NCI-H524 (cell line): ENCODE data around the gene BMERB1.

ENCODE experiments used
- DNase-seq, 2 experiments: peaks; one replicate each; lab custom pipeline; 2025; lab: John Stamatoyannopoulos, UW

Gene BMERB1

DNA sequence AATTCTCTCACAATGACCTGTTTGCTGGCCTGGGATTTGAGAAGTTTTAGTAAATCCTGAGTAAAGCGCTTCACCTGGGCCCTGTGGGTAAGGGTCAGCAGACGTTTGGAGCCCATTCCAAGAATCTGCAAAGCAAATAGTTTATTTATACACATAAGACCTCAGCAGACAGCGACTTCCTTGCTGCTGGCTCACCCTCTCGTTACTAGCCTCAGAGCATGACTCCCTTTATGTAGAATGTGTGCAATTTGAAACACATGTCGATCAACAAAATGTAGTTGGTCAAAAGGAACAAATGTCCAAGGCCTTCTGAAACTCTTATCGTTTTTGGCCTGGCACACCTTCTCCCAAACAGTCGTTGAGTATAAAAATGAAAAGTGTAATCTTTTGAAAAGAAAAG is 177.2 kb downstream of the BMERB1 start:
- no peak for DNase-seq

DNA sequence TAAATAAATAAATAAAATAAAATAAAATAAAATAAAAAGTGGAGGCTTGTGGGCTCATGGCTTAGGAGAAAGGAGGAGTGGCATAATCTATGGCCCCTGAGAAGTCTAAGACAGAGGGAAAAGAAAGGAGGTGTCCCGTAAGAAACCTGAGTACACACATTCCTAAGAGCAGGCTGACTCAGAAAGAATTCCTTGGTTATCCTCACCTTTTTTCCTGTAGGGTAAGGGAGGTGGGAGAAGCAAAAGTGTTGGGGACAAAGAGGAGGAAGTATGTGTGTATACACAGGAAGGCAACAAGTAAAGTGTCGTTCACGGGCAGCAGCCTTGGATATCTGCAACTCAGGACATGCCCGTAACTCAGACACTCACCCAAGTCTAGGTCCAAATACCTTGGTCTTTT is 179.3 kb downstream of the BMERB1 start:
- no peak for DNase-seq

DNA sequence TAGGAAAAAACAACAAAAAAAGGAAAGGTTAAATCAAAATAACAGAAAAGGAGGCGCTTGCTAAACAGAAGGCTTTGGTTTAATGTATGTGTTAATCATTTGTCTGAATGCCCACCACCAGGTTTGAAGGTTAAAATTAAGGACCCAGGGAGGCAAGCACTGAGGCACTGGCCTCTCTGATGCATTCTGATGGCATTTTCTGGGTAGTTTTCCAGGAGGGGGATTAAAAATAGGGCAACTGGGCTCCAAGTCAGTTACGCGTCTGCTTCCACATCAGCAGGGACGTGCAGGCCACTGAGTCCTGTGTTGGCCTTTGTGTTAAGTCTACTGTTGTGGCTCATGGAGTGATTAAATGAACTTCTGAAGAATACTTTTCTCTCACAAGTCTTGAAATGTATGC is 181.6 kb downstream of the BMERB1 start:
- no peak for DNase-seq

DNA sequence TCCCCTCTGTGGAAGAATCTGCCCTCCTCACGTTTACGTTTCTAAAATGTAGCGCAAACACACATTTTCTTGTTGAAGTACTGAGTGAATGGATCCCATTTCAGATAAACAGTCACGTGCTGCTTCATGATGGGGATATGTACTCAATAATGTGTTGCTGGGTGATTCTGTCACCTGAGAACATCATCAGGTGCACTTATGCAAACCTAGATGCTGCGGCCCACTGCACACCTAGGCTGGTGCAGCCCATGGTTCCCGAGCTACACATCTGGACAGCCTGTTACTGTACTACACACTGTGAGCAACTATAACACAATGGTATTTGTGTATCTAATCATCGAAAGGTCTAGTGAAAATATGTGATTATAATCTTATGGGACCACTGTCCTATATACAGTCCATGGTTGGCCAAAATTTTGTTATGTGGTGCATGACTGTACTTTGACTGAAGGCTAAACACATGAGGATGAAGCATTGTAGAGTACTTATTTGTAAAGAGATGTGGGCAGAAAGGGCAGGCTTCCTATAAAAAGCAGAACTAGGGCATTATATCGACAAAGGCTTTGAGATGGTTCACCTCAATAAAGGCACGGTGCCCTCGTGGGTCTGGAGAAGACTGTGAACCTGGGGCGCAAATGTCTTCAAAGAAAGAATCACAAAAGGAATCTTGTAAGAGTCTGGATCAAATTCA is 182.2 kb downstream of the BMERB1 start:
- no peak for DNase-seq

DNA sequence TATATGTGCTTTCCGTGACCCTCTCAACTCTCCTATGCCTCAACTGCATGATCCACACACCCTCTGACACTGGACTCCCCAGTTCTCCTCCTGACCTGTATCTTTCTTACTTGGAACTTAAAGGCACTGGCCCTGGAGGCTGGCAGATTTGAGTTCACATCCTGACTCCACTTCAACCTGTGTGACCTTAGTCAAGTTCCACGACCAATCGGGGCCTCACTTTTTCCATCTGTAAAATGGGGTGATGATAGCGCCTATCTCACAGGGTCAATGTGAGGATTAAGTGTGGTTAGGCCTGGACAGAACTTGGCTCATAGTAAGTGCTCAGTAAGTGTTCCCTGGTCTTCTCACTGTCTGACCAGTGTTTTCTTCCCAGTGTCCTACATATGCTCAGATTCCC is 183.5 kb downstream of the BMERB1 start:
- DNase-seq: no peak

DNA sequence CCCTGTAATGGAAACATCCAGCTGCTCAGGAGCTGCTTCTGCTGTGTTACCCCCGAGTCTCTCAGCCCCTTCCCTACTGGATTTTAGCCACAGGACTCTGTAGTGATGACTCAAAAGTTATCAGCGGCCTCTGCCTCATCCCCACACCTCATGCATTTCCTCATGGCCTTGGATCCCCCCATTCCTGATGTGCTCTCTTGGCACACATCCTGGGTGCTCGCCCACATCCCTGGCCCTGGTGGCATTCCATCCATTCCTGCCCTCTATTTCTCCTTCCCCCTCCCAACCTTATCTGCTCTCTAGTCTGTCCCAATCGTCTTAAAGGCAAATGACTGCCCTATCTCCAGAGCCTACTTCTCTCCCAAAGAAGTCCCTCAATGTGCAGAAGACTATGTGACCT is 184.0 kb downstream of the BMERB1 start:
- no peak for DNase-seq

DNA sequence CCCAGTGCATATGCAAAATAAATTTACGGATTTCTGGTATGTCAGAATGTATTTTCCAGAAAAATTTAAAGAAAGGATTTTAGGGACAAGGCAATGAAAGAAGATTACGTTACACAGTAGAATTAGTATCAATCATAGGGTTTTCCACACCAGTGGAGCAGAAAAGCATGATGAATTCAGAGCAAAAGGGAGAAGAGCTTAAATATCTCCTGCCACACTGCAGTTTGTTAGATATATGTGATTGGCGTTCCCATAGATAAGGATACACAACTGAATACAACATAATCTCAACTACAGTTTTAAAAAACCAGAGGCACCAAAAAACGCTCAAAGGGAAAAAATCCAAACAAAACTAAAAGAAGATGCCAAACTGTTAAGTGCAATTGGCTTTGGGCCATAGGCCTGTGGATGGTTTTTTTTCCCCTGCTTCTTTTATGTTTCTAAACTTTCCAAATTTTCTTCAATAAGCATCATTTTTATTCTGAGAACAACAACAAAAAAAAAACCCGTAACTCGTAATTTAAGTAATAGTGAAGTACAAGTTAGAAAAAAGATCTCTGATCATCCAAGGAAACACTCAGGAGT is 186.3 kb downstream of the BMERB1 start:
- no peak for DNase-seq

DNA sequence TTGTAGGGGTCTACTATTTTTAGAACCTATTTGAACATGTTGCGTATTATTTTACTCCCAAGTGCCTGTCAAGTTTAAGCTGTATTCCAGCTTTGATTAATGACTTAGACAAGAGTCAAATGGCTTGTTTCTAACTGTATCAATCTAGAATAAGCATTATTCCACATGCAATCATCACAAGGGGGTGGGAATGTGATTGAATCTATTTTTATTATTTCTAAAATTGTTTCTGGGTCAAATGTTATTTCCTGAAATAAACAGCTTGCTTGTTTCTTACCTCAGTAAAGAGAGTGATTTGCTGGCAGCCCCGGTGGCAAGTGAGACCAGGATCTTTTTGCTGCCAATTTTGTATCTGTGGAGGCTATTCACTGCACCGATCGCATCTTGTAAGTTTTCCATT is 187.1 kb downstream of the BMERB1 start:
- DNase-seq: no peak

DNA sequence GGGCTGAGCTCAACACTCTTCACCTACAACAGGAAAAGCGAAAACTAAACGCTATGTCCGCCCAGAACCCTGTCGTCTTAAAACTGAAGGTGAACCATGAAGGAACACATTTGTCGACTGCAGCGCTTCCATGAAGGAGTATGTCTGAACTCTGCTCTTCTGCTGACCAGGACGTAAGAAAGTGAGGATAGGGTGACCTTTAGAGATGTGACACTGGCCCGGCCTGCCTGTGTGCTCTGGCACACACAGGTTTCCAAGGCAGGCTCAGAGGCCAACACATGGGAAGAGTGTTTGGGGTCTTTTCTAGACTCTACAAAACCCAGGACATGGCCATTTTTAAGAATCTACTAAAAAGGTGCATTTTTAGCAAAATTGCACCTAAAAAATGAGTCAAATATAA is 187.5 kb downstream of the BMERB1 start:
- no peak for DNase-seq

DNA sequence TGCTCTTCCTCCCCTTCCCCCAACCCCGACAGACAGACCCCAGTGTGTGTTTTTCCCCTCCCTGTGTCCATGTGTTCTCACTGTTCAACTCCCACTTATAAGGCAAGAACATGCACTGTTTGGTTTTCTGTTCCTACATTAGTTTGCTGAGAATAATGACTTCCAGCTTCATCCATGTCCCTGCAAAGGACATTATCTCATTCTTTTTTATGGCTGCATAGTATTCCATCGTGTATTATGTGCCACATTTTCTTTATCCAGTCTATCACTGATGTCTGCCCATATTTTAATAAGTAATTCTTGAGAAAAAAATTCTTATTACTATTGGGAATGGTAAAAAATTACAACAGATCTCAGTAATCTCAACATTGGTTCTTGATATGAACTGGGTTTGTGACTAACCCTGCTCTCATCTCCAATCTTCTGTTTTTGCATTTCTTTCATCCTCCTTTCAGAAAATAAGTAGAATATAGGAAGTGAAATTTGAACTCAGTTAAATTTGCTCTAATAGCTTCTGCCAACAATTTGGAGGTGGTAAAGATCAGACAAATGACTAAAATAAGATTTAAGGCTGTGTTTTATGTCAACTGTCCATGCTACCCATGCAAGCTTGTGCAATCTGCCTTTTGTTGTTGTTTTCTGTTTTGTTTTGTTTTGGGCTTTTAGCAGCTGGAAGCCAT is 197.5 kb downstream of the BMERB1 start:
- DNase-seq: no peak

DNA sequence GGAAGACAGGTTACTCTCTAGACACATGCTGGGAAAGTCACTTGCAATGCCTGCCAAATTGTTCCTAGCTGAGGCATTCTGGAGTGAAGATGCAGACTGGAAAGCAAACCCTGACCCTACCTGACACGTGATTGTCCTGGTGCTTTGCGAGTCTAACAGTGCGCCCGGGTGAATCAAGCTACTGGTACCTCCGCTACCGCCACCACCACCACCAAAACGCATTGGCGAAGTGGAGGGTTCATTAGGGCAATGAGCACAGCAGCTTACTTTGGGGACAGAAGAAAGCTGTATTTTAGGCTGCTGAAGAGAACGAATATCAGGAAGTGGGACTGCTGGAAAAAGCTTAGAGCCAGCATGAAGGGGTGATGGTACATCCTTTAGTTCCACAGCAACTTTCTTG is 201.5 kb downstream of the BMERB1 start:
- DNase-seq: no peak

DNA sequence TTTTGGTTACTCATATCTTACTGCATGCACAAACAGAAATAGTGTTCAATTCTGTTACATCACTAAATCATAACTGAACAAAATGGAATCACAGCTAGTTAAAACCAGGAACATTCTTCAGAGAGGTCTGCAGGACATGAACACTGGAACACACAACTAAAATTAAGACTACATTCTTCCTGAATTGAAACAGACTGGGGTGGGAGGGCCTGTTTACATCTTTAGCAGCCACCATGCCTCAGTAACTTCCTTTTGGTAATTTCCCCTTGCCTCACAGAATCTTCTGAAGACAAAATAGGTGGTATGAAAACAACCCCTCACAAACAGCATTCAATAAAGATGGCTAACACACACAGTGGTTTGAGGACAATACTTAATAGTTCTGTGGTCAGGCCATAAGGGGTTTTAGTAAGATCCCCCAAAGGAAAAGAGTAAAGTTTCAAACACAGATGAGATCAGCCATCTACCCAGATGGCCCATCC is 202.0 kb downstream of the BMERB1 start:
- no peak for DNase-seq
